Suprapubic skin (tissue), 4 donors: ENCODE data around the gene MIER2. TPM values are rescaled to one million over a fixed set of nuclear protein-coding genes. Genes with fewer than 3 reads are reported as not detected.

ENCODE experiments used
- DNase-seq, 2 donors: peaks; one replicate each; pipeline ENCODE4 v3.0.0-alpha.2; 2019; ENCODE audit warnings: low spot score in 2 of 2
- H3K27ac ChIP-seq: fragments of 200-600 bp; sonication (generic); one replicate; pipeline ENCODE4 v1.5.1; 2019
- H3K27me3 ChIP-seq: fragments of 200-600 bp; sonication (generic); one replicate; pipeline ENCODE4 v1.5.1; 2019
- H3K36me3 ChIP-seq: fragments of 200-600 bp; sonication (generic); one replicate; pipeline ENCODE4 v1.5.1; 2019
- H3K4me1 ChIP-seq: fragments of 200-600 bp; sonication (generic); one replicate; pipeline ENCODE4 v1.5.1; 2019
- H3K4me3 ChIP-seq: fragments of 200-600 bp; sonication (generic); one replicate; pipeline ENCODE4 v1.5.1; 2019; ENCODE audit warnings: mild to moderate bottlenecking
- H3K9me3 ChIP-seq: fragments of 200-600 bp; sonication (generic); one replicate; pipeline ENCODE4 v1.5.1; 2019
- EP300 ChIP-seq: sonication (generic); formaldehyde crosslinking; IDR thresholded peaks from one replicate; pipeline ENCODE4 v1.6.1; 2017; ENCODE audit warnings: antibody characterized with exemption
- POLR2A ChIP-seq, 2 donors: fragments of 450-650 bp; IDR thresholded peaks; one replicate each; pipeline ENCODE4 v1.6.1; 2017; ENCODE audit warnings: antibody characterized with exemption in 2 of 2, mild to moderate bottlenecking in 2 of 2, moderate library complexity in 2 of 2
- POLR2AphosphoS5 ChIP-seq, 3 donors: sonication (generic); formaldehyde crosslinking; IDR thresholded peaks; one replicate each; pipeline ENCODE4 v1.6.1; 2017; ENCODE audit warnings: antibody characterized with exemption in 3 of 3
- WGBS: methylation state at CpG from one replicate; pipeline ENCODE4 v1.1.5; 2018; 5-methylcytosine and 5-hydroxymethylcytosine counted together
- total RNA-seq, 4 donors: library from RNA; depleted of rRNA; stranded (reverse); fragments of >200 nt; gene quantifications; one replicate each; pipeline ENCODE4 v1.1.0, GENCODE V29; 2016
- TF ChIP-seq, protein P1 (sequence below), 2 donors: fragments of 200-600 bp in 1 of 2; fragments of 450-650 bp in 1 of 2; sonication (generic) in 1 of 2; IDR thresholded peaks; one replicate each; pipeline ENCODE4 v1.5.1; 2016 to 2019; ENCODE audit warnings: antibody characterized with exemption in 2 of 2, mild to moderate bottlenecking in 1 of 2, moderate library complexity in 1 of 2

MIER2 gene
- total RNA-seq, 4 donors from 2014 or later: 17.5 to 55.7 (median 44.8) TPM

GRCh38 chr19:367963-368629 lies 23.5 kb upstream of the MIER2 start:
- Histone ChIP-seq H3K4me1 (peaks cover 12% of the 10 kb centered on the region), H3K4me3 (no peak overlapping the region), H3K36me3 (no peaks in the 10 kb centered on the region), H3K9me3 (no peaks in the 10 kb centered on the region), H3K27me3 (peaks cover 53% of the 10 kb centered on the region), H3K27ac (no peak overlapping the region)
- TF ChIP-seq POLR2A (IDR thresholded peaks at IDR 0.05): no peak
- TF ChIP-seq, protein P1, sequence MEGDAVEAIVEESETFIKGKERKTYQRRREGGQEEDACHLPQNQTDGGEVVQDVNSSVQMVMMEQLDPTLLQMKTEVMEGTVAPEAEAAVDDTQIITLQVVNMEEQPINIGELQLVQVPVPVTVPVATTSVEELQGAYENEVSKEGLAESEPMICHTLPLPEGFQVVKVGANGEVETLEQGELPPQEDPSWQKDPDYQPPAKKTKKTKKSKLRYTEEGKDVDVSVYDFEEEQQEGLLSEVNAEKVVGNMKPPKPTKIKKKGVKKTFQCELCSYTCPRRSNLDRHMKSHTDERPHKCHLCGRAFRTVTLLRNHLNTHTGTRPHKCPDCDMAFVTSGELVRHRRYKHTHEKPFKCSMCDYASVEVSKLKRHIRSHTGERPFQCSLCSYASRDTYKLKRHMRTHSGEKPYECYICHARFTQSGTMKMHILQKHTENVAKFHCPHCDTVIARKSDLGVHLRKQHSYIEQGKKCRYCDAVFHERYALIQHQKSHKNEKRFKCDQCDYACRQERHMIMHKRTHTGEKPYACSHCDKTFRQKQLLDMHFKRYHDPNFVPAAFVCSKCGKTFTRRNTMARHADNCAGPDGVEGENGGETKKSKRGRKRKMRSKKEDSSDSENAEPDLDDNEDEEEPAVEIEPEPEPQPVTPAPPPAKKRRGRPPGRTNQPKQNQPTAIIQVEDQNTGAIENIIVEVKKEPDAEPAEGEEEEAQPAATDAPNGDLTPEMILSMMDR (IDR thresholded peaks at IDR 0.05): no peak
- TF ChIP-seq POLR2AphosphoS5 (IDR thresholded peaks at IDR 0.05): no peak
- no peak for TF ChIP-seq EP300
- DNase-seq: peak in 1 of 2 donors; percentile 65
- 73% methylated on average over 18 of the region's 22 CpGs for WGBS

- 87% methylated on average over 14 of the region's 14 CpGs for WGBS
- Histone ChIP-seq H3K4me1 (peaks cover 11% of the 10 kb centered on the region), H3K27ac (no peak overlapping the region), H3K9me3 (no peaks in the 10 kb centered on the region), H3K36me3 (no peaks in the 10 kb centered on the region), H3K27me3 (peaks cover 51% of the 10 kb centered on the region), H3K4me3 (no peak overlapping the region)
- no peak for DNase-seq
- TF ChIP-seq, protein P1 (IDR thresholded peaks at IDR 0.05): no peak
- no peak for TF ChIP-seq POLR2A (IDR thresholded peaks at IDR 0.05)
- no peak for TF ChIP-seq POLR2AphosphoS5 (IDR thresholded peaks at IDR 0.05)
- no peak for TF ChIP-seq EP300
These were observed 23.0 kb upstream of the MIER2 start for GRCh38 chr19:367561-367960.

DNA sequence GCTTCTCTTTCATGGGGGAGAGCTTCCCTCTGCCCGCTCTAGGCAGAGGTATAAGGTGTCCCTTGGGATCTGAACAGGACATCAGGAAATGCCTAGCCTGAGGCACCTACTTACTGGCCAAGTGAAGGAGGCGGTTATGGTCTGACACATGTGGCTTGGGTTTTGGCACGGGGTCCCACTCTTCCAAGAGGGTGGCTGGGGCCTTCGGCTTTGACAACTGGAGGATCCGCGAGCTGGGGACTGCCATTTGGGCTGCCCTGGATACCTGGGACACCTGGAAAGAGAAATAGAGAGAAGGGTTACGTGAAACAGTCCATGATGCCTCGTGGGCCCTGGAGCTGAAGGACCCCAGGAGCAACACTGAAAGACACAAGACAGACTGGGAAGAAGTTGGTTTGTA lies 22.4 kb upstream of the MIER2 start:
- no peak overlapping the region for H3K4me3 ChIP-seq
- H3K4me1 ChIP-seq: peaks cover 5% of the 10 kb centered on the region
- no peaks in the 10 kb centered on the region for H3K36me3 ChIP-seq
- peak in 1 of 2 donors; percentile 55 for DNase-seq
- TF ChIP-seq, protein P1 (IDR thresholded peaks at IDR 0.05): no peak
- no peak for TF ChIP-seq POLR2A (IDR thresholded peaks at IDR 0.05)
- TF ChIP-seq EP300: no peak
- TF ChIP-seq POLR2AphosphoS5 (IDR thresholded peaks at IDR 0.05): no peak
- no peak overlapping the region for H3K27ac ChIP-seq
- 81% methylated on average over 8 of the region's 8 CpGs for WGBS
- peaks cover 46% of the 10 kb centered on the region for H3K27me3 ChIP-seq
- H3K9me3 ChIP-seq: no peaks in the 10 kb centered on the region

DNA sequence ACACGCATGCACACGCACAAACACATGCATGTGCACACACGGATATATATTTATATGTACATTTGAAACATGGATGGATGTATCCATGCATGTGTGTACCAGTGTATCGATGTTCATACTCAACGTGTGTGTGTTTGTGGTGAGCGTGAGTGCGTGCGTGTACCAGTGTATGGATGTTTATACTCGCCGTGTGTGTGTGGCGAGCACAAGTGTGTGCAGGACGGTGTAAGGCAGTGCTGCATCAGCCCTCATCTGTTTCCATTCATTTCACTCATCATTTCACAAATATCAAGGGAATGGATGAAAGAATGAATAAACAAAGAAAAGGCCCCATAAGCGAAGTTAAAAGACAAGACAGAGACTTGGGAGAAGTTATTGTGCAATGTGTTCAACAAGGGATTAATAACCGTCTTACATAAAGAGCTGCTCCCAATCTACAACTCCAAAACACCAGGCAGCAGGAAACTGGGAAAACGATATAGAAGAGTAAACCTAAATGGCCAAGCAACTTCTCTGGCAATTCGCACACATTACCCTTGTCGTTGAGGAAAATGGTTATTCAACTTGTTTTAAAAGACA lies 21.7 kb upstream of the MIER2 start:
- Histone ChIP-seq H3K4me1 (no peaks in the 10 kb centered on the region), H3K4me3 (no peak overlapping the region), H3K27me3 (peaks cover 43% of the 10 kb centered on the region), H3K36me3 (no peaks in the 10 kb centered on the region), H3K9me3 (no peaks in the 10 kb centered on the region), H3K27ac (no peak overlapping the region)
- no peak for TF ChIP-seq POLR2A (IDR thresholded peaks at IDR 0.05)
- TF ChIP-seq, protein P1 (IDR thresholded peaks at IDR 0.05): no peak
- DNase-seq: peak in 1 of 2 donors; percentile 29
- WGBS: 86% methylated on average over 17 of the region's 17 CpGs

- TF ChIP-seq POLR2A (IDR thresholded peaks at IDR 0.05): no peak
- Histone ChIP-seq H3K27me3 (peaks cover 42% of the 10 kb centered on the region), H3K9me3 (no peaks in the 10 kb centered on the region), H3K4me3 (no peak overlapping the region), H3K36me3 (no peaks in the 10 kb centered on the region), H3K4me1 (no peaks in the 10 kb centered on the region), H3K27ac (no peak overlapping the region)
- WGBS: 64% methylated on average over 16 of the region's 17 CpGs
- peak in 1 of 2 donors; percentile 55 for DNase-seq
These were observed 20.1 kb upstream of the MIER2 start for GRCh38 chr19:364496-365287.
